Mesothelial cell of epicardium (in vitro differentiated cells): ENCODE results near the gene TENT5C. TPM values are rescaled to one million over a fixed set of nuclear protein-coding genes. Genes with fewer than 3 reads are reported as not detected.

ENCODE experiments used
- DNase-seq, 2 experiments: peaks; one replicate each; pipeline ENCODE4 v3.0.0; 2021; ENCODE audit warnings: low spot score in 2 of 2; ENCODE audit not compliant: unreplicated experiment in 2 of 2
- H3K27ac Mint-ChIP-seq: 2 replicates; pipeline ENCODE4 v1.8.0; 2021; ENCODE audit warnings: mixed read lengths
- H3K27me3 Mint-ChIP-seq: 2 replicates; pipeline ENCODE4 v1.8.0; 2021; ENCODE audit warnings: low read depth, mixed read lengths
- H3K36me3 Mint-ChIP-seq: 2 replicates; pipeline ENCODE4 v1.8.0; 2021; ENCODE audit warnings: mixed read lengths
- H3K4me1 Mint-ChIP-seq: 2 replicates; pipeline ENCODE4 v1.8.0; 2021; ENCODE audit warnings: mixed read lengths
- H3K4me3 Mint-ChIP-seq: 2 replicates; pipeline ENCODE4 v1.8.0; 2021; ENCODE audit warnings: mild to moderate bottlenecking, moderate library complexity, mixed read lengths
- H3K9me3 Mint-ChIP-seq: 2 replicates; pipeline ENCODE4 v1.8.0; 2021; ENCODE audit warnings: mixed read lengths
- total RNA-seq: library from RNA; stranded (reverse); gene quantifications from 3 replicates; pipeline ENCODE4 v1.2.1, GENCODE V29; 2021
- TF ChIP-seq, protein P1 (sequence below): fragments of 200-600 bp; sonication (generic); IDR thresholded peaks from one replicate; pipeline ENCODE4 v1.5.0; 2021; ENCODE audit warnings: antibody characterized with exemption; ENCODE audit not compliant: unreplicated experiment

The TENT5C gene
- total RNA-seq, 1 donor from 2014 or later, result 0.31 TPM

GRCh38 chr1:117655220-117655577, 49.4 kb downstream of the TENT5C start:
- Mint-ChIP-seq H3K27me3 (peaks cover 12% of the 10 kb centered on the region), H3K36me3 (no peaks in the 10 kb centered on the region), H3K27ac (no peak overlapping the region), H3K9me3 (no peaks in the 10 kb centered on the region), H3K4me1 (peaks cover 8% of the 10 kb centered on the region), H3K4me3 (no peak overlapping the region)
- no peak for DNase-seq
- TF ChIP-seq, protein P1, sequence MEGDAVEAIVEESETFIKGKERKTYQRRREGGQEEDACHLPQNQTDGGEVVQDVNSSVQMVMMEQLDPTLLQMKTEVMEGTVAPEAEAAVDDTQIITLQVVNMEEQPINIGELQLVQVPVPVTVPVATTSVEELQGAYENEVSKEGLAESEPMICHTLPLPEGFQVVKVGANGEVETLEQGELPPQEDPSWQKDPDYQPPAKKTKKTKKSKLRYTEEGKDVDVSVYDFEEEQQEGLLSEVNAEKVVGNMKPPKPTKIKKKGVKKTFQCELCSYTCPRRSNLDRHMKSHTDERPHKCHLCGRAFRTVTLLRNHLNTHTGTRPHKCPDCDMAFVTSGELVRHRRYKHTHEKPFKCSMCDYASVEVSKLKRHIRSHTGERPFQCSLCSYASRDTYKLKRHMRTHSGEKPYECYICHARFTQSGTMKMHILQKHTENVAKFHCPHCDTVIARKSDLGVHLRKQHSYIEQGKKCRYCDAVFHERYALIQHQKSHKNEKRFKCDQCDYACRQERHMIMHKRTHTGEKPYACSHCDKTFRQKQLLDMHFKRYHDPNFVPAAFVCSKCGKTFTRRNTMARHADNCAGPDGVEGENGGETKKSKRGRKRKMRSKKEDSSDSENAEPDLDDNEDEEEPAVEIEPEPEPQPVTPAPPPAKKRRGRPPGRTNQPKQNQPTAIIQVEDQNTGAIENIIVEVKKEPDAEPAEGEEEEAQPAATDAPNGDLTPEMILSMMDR, result no peak

DNA sequence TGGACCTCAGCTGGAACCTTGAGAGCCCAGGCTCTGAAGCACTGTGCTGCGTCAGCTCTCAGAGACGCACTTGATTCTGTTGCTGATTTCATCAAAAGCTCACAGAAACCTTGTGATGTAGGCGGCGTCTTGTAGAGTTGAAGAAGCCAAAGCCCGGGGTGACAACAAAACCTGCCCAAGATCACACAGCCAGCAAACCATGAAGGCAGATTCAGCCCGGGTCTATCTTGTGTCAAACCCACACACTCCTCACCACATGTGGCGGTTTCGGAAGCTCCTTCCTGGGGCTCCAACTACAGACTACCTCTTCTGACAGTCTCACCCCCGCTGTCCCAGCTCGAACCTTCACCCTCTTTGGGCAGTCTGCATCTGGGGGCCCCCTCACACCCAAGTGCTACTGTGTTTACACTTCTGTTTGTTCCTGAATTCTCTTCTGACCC, 50.4 kb downstream of the TENT5C start:
- no peaks in the 10 kb centered on the region for H3K36me3 Mint-ChIP-seq
- H3K9me3 Mint-ChIP-seq, result no peaks in the 10 kb centered on the region
- H3K27me3 Mint-ChIP-seq, result peaks cover 12% of the 10 kb centered on the region
- H3K27ac Mint-ChIP-seq, result no peak overlapping the region
- DNase-seq, result no peak
- TF ChIP-seq, protein P1, result no peak
- peaks cover 8% of the 10 kb centered on the region for H3K4me1 Mint-ChIP-seq
- H3K4me3 Mint-ChIP-seq, result no peak overlapping the region

- DNase-seq, result no peak
- Mint-ChIP-seq H3K4me1 (peaks cover 8% of the 10 kb centered on the region), H3K9me3 (peaks cover 3% of the 10 kb centered on the region), H3K36me3 (no peaks in the 10 kb centered on the region), H3K4me3 (no peak overlapping the region), H3K27ac (no peak overlapping the region), H3K27me3 (peaks cover 12% of the 10 kb centered on the region)
- TF ChIP-seq, protein P1, result no peak
Measured at GRCh38 chr1:117657031-117657430, 51.2 kb downstream of the TENT5C start.

- Mint-ChIP-seq H3K9me3 (peaks cover 7% of the 10 kb centered on the region), H3K4me1 (peaks cover 8% of the 10 kb centered on the region), H3K36me3 (no peaks in the 10 kb centered on the region), H3K4me3 (no peak overlapping the region), H3K27me3 (peaks cover 12% of the 10 kb centered on the region), H3K27ac (no peak overlapping the region)
- no peak for DNase-seq
- TF ChIP-seq, protein P1, result no peak
Measured at GRCh38 chr1:117657949-117658660, 52.3 kb downstream of the TENT5C start.

DNA sequence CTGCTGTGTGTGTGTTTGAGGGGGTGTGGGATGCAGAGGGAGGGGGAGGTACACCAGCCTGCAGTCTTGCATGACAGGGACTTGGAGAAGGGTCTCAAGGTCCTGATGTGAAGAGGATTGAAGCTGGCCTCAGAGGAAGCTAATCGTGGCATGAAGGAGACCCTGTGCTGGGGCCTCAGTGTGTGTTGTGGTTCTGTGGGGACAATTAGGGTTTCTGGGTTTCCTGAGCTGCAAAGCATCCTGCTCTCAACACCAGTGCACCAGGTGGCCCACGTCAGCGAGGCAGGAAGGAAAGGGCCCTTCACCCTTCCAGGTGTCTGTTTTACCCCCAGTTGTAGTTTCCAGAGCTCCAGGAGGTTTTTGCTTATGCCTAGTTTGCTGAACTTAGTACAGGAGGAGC, 52.8 kb downstream of the TENT5C start:
- DNase-seq, result no peak
- no peak overlapping the region for H3K4me3 Mint-ChIP-seq
- no peak overlapping the region for H3K27ac Mint-ChIP-seq
- peaks cover 8% of the 10 kb centered on the region for H3K4me1 Mint-ChIP-seq
- peaks cover 7% of the 10 kb centered on the region for H3K9me3 Mint-ChIP-seq
- no peaks in the 10 kb centered on the region for H3K36me3 Mint-ChIP-seq
- peaks cover 12% of the 10 kb centered on the region for H3K27me3 Mint-ChIP-seq
- TF ChIP-seq, protein P1, result no peak
